HG03520 (cell line): ENCODE results near the gene KCNN3.

Experiments used
- ATAC-seq: cut with Tn5 transposase; IDR thresholded peaks from one replicate; pipeline ENCODE4 v1.9.1; 2021; ENCODE audit warnings: mild to moderate bottlenecking, moderate library complexity; ENCODE audit not compliant: unreplicated experiment

The KCNN3 gene

DNA sequence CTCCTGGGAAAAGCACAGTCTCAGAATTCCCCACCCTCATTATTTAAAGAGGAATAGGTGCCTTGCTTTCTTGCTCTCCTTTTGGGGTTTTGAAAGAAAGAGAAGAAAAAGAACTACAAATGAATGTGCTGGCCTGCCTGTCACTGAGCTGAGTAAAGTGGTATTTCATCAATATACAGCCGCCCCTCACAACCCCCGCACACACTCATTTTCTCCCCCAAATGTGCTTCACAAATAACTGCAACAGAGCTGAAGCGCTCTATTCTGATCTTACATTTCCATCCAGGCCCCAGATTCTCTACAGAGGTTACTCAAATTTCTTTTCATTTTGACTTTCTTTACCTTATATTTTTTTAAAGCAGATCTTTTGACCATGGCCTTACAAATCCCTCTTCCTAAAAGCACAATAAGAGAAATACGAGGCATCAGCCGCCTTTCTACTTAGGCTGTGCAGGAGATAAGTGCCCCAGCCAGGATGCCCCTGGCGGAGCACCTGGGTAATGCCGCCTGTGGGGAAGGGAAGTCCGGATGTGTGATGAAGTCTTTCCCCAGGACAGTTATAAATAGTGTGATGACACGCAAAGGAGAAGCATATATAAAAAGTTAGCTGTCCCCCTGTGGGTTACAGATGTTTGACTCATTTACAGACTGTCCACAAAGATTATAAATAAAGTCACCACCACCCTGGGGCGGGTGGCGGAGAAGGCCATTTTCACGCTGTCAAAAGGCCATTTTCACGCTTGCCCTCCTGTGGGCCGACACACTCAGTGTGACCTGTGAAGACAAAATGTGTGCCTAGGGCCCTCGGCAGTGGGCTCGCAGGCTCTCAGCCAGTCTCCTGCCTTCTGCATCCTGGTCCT lies 6.5 kb downstream of the KCNN3 start:
- no peak for ATAC-seq

DNA sequence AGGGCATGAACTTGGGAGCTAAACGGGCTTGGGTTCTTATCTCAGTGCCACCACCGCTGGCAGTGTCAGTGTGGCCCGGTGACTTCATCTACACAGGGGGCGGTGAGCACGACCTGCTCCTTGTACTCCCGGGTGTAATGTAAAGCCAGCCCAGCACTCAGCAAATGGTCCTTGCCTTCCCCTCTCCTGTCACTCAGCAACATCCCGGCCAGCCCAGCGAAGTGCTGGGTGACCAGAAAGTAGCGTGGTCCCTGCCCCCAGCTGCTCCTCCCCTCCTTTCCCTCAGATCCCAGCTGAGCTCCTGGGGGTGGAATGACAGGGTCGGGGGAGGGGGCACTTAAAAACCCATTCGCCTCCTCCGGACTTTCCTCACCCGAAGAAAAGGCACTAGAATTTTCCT lies 7.2 kb downstream of the KCNN3 start:
- ATAC-seq, result no peak

DNA sequence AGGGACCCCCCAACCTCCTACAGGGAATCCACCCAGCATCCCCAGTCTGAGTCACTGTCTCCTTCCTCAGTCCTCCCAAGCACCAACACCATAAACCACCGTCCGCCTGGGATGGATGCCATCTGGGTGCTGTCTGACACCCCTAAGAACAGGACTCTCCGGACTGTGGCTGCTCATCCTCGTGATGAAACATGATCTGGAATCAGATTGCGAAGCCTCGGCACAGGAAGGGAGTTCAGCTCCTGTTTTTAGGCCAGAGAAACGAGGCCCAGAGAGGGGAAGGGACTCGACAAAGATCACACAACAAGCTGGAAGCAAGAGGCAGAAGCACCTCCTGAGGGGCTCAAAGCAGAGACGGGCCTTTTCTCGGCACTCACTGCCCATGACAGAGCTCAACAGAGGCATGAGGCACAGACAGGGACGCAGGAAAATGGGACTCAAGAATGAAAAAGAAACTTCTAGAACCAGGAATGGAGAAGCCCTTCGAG lies 8.4 kb downstream of the KCNN3 start:
- no peak for ATAC-seq

DNA sequence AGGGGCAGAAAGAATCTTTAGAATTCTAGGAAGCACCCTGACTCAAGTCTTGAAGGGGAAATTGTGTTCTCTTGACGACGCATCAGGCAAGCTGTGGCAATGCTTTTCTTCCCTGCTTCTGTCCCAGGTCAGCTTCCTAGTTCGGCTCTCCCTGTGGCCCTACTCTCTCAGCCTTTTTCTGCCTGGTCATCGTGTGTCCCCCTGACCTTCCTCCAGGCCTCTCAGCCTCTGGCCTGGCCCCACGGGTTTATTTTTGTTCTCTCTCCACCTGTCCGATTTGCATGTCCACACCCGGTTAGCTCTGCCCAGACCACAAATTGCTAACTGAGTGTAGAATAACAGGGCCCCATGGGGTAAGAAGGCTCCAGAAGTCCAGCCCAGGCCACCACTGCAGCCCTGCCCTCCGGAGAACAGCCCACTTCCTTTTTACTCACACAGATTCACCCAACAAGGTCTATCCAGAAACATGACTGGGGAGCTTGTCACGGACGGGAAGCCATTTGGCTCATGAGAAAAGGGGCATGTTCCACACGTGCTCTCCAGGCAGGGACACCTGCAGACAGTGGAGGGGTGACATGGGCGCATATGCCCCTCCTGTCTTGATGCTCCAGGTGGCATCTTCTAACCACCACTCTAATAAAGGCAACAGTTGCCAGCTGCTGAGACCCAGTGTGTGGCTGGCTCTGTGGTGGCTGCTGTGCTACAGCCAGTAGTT lies 9.8 kb downstream of the KCNN3 start:
- peak; percentile 46 for ATAC-seq

DNA sequence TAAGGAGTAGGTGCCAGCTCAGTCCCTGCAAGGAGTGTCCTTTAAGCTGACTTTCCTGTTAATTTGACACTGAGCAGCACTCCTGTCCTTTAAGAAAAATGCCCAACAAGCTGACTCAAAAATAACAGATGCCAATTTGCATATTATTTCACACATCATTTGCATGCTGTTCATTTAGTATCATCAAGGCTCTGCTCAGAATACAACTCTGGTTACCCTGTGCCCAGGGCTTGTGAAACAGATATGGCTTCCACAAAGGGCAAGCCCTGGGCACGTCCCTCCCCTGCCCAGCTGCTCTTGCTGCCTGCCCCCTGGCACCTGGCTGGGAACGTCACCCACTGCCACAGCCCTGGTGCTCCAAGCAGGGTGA lies 10.3 kb downstream of the KCNN3 start:
- ATAC-seq, result no peak

DNA sequence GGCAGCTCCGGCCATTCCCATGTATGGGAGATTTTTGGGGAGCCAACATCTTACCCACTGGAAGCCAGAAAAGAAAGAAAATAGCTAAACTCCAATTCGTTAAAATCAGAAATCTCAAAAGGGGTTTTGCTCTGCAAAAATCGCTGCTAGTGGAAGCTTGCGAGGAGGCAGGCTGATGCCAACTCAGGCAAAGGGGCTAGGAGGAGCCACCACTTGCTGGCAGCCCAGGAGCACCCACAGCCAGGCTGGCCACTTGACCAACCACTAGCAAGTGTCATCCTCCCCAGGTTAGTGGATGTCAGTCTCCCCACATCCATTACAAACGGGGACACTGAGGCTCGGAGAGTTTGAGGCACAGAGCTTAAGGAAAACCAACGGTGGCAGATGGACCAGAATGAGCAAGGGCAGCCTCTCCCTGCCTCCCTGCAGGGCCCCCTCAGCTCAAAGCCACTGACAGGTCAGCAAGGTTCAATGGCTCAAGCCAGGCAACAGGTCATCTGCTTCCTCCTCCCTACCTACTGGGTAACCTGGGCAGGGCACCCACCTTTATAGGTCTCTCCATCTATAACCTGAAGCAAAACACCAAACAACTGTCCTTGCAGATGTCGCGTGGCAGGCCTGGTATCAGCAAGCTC lies 10.8 kb downstream of the KCNN3 start:
- no peak for ATAC-seq

DNA sequence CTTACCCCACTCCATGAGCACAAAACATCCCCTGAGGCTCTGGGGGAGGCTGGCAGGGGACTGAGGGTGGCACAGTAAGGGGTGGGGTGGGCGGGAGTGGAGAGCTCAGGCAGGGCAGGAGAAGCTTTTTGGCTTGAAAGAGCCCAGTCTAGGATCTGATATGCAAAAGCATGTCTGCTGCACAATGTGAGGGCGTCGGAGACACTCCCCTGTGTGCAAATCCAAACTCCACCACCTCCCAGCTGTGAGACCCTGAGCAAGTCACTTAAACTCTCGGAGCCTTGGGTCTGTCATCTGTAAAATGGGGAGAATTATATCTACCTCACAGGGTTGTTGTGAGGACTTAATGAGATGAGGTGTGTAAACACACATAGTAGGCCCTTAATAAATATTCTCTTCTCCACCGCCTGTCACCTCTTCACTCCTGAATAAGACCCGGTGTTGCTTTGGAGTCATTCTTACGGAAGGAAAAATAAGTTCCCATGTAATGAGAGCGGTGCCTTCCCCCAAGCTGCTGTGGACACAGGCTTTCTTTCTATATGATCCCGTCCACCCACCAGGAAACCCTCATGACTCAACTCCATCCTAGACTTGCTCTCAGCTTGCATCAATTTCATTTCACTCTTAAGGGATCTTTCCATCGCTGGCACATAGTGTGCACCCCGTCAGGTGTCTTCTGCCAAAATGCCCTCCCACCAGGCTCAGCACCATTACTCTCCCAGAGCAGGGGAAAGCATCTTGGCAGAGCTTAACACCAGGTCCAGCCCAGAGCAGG lies 12.5 kb downstream of the KCNN3 start:
- ATAC-seq, result no peak

DNA sequence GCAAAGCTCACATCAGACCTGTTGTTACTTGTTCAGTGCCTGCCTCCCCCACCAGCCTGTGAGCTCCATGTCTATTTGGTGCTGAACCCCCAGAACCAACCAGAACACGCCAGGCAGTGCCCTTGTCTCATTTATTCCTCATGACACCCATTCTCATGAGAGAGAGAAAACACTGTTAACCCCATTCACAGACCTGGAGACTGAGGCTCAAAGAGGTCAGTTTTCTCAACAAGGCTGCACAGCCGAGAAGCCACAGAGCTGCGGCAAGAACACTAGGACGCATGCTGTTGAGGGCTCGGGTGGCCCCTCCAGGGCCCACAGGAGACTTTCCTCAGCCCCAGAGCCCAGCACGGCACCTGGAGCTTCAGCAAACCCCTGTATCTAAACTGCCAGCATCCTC lies 13.1 kb downstream of the KCNN3 start:
- no peak for ATAC-seq

DNA sequence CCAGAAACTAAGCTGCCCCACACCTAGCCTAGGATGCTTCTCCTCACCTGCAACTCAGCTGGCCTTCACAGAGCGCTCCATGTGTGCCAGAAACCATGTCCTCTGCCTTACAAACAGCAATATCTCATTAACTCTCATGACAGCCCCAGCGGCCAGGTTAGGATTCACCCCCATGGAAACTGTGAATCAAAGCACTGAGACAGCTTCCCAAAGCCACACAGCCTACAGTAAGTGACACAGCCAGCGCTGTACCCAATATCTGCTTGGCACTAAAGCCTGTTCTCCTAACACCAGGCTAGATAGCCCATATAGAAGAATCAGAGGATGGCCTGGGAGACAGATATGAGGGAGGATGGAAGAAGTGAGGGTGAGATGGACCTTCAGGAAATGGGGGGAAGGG lies 13.5 kb downstream of the KCNN3 start:
- no peak for ATAC-seq

DNA sequence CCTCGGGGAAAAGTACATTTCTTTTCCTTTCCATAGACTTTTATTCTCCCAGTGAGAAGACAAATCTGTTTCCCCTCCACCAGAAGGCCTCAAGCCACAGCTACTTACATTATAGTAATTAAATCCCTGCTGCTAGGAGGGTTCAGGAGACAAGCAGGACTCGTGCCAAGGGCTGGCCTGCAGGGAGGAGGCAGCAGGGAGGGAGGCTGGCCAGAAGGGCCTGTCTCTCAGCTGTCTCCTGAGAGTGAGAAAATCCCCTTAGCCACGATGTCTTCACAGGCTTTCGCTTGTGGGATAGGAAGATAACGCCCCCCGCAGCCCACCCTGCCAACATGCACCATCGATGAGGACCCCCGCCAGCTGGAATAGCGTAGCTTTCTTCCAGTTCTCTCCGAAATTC lies 14.0 kb downstream of the KCNN3 start:
- no peak for ATAC-seq

DNA sequence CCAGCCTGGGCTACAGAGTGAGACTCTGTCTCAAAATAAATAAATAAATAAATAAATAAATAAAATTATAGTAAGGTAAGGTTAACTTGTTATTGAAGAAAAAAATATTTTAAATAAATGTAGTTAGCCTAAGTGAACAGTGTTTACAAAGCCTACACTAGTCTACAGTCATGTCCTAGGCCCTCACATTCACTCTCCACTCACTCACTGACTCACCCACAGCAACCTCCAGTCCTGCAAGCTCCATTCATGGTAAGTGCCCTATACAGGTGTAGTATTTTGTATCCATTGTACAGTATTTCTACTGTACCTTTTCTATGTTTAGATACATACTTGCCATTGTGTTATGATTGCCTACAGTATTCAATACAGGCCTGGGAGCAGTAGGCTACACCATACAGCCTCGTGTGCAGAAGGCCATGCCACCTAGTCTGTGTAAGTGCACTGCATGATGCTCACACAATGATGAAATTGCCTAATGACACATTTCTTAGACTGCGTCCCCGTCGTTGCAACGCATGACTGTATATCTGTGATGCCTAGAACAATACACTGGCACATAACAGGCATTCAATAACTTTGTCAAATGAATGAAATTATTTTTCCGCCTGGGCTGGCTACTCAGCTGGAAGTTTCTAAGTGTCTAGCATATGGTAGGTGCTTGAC lies 14.8 kb downstream of the KCNN3 start:
- ATAC-seq, result no peak

DNA sequence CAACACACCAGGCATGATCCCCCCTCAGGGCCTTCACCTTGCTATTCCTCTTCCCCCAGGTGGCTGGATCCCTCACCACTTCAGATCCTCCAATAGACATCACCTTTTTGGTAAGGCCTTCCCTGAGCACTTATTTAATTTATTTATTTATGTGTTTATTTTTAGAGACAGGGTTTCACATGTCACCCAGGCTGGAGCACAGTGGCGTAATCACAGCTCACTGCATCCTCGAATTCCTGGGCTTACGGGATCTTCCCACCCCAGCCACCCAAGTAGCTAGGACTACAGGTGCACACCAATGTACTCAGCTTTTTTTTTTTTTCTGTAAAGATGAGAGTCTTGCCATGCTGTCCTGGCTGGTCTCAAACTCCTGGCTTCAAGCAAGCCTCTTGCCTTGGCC lies 17.2 kb downstream of the KCNN3 start:
- no peak for ATAC-seq

DNA sequence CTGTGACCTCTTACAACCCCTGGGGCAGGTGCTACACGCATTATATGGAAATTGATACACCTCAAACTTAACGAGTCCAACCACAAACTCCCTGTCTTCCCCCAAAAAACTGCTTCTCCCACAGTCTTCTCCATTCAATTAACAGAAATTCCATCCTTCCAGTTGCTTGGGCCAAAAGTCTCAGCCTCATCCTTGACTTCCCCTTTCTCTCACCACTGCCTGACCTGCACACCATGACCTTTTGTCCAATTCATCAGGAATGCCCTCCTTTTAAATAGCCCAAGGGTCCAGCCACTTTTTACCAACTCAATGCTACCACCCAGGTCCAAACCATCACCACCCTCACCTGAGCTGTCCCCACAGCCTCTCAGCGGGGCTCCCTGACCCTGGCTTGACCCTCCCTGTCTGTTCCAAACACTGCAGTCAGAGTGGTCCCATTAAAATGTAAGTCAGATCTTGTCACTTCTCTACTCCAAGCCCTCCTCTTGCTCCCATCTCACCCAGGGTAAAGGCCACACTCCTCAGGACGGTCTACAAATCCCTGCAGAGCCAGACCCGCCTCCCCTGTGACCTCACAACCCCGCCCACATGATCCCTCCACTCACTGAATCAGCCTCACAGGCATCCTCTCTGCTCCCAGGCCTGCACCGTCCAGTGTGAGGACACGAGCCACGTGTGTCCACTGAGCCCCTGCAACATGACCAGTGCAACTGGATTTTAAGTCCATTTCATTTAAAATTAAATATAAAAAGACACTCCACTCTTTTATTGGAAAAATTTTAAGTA lies 18.5 kb downstream of the KCNN3 start:
- no peak for ATAC-seq

DNA sequence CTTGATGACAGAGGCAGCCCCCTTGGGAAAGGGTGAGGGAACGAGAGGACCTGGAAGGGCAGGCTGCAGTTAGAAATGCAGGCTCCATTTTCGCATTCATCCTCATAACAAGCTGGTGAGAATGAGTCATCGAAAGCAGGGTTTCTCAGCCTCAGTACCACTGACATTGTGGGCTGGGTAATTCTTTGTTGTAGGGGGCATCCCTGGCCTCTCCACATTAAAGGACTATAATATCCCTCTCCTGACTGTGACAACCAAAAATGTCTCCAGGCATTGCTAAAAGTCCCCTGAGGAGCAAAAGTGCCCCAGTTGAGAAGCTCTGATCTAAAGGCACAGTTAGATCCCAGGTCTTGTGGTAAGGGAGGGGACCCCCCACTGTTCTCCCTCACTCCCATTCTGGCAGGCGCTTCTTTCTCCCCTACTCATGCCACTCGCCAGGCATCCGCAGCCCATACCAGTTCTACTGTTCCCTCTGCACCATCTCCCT lies 20.4 kb downstream of the KCNN3 start:
- ATAC-seq, result peak; percentile 41

DNA sequence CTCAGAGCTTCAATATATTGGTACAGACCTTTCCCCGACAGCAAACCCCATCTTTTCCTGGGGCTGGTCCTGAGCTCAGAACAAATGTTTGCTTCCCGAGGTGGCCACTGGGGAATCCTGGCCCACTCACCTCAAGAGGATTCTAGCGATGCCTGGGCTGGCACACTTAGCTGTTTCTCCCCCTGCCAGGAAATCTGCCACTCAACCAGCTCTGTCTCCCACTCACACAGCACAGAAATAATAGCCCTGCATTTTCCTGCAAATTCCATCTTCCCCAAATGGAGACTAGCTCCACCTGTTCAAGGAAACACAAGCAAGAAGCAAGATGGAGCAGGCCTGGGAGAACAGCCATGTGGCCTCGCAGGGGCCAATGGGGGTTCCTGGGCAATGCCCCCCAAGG lies 21.1 kb downstream of the KCNN3 start:
- no peak for ATAC-seq

DNA sequence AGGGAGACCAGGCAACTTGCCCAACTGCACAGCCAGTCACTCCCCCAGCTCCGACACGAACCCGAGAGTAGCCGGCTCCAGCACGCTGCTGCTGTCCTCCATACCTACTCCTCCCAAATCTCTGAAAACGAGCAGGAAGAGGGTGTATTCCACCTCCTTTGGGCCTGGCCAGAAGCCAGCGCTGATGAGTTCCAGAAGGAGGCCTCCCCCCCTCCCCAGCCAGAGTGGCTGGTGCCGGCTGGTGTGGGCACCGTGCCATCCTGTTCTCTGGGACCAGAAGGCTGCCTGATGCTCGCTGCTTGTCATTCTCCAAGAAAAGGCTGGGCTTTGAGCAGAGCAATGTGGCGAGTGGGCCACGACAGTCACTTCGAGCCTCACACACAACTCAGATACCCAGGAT lies 22.2 kb downstream of the KCNN3 start:
- ATAC-seq, result no peak

DNA sequence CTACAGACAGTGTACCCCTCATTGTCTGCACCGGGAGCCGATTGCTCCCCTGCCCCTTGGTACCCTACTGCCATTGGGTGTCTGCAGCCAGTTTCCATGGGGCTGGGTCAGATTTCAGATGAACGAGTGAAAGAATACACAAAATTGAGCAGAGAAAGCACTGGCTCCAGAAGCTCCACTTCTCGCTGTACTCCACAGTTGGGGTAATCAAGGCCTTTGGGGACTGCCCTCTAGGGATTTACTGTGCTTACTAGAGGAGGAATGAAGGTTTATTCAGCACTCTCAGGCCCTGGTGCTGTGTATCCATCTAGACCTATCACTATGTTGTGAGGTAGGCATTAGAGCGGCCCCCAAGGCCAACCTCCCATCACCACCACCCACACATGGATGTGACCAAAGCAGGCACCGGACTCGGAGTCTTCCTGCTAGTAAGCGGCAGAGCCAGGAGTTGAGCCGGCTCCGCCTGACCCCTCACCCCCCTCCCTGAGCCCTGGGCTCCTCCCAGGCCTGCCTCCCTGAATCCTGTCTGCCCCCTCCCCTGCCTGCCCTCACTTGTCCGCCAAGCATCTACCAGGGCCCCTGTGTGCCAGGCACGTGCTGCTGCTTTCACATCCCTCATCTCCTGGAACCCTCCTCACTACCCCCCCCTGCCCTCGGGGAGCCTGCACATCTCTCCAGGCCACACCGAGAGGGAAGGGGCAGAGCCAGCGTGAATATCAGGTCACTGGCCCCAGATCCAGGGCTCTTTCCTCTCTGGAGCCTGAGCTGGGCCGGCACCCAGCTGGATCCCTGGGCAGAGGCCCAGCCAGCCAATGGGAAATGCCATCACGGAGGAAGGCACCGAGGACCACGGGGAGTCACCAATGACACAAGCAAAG lies 23.3 kb downstream of the KCNN3 start:
- ATAC-seq, result no peak

DNA sequence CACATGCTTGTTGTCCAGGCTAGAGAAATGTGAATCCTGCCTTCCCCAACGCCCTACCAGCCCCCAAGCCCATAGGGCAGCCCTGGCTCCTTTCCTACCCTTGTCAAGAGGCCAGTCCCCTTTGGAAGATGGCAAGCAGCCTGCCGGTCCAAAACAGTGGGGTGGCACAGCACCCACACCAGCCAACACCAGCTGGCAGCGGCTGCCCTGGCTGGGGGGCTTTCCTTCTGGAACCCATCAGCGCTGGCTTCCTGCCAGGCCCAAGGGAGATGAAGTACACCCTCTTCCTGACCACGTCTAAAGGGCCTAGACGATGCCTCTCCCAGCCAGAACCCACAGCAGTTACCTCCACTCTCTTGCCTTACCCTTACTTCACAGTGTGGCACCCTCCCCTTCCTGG lies 24.2 kb downstream of the KCNN3 start:
- no peak for ATAC-seq

DNA sequence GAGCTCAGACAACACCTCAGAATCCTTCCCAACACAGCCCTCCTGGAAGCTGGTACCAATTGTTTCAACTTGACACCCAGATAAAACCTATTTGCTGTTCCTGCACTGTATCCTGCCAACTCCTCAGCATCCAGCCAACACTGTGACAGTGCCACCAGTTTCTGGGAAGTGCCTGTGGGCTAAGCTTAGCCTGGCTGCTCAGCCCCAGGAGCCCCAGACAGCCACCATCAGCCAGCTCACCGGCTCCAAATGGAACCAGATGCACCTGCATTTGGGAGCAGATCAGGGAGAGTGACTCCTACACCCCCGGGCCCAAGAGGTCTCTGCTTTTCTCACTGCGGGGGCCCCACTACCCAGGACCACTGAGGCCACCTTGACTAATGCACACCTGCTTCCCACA lies 24.9 kb downstream of the KCNN3 start:
- ATAC-seq, result no peak
